K562 (cell line): ENCODE measurements around the gene SYT13. TPM values are rescaled to one million over a fixed set of nuclear protein-coding genes. Genes with fewer than 3 reads are reported as not detected.

Experiments
- ATAC-seq: fragments of 200-7000 bp; cut with Tn5 transposase; 3 replicates; pipeline ENCODE4 v1.9.1; 2020; ENCODE audit warnings: moderate library complexity
- BruUV-seq: library from RNA; stranded (reverse); fragments of 400-500 nt; replicated peaks from 2 replicates; lab custom pipeline; 2021; lab: Mats Ljungman, UMichigan
- CTCF ChIA-PET: fragments of 300-600 bp; formaldehyde crosslinking; extraction: SDS; loops from one replicate; lab custom pipeline; 2021; ENCODE audit warnings: low intra/inter-chr PET ratio; lab: Yijun Ruan, JAX
- POLR2A ChIA-PET: fragments of 300-600, 350-650 bp; sonication (Branson Sonifier 250); formaldehyde crosslinking; extraction: SDS; loops from one replicate; lab custom pipeline; 2021; ENCODE audit warnings: antibody characterized with exemption, inconsistent platforms; lab: Yijun Ruan, JAX
- DNase-seq, 4 experiments: peaks; one replicate each; pipeline versions ENCODE4 v3.0.0 to v3.0.0-alpha.2; 2011 to 2018; ENCODE audit warnings: low spot score in 3 of 4, mixed read lengths in 3 of 4; ENCODE audit errors: extremely low read depth in 1 of 4
- FAIRE-seq: peaks from 2 replicates; lab custom pipeline; 2011; peaks lifted over from hg19 to GRCh38; lab: Jason Lieb, UNC
- H2AFZ ChIP-seq: 2 replicates; pipeline ENCODE4 v1.6.0; 2011; ENCODE audit warnings: low read depth, low read length, control low read depth, inconsistent platforms
- H3K27ac ChIP-seq: fragments of 200-600 bp; 3 replicates; pipeline ENCODE4 v1.8.0; 2011; ENCODE audit warnings: low read depth, mild to moderate bottlenecking, control low read depth, inconsistent platforms, low read length, moderate library complexity, mixed read lengths; ENCODE audit errors: extremely low read depth
- H3K27me3 ChIP-seq, 2 experiments: fragments of 300-600 bp in 1 of 2; 2 replicates in 1 of 2; 3 replicates in 1 of 2; pipeline versions ENCODE4 v1.6.0 to v1.8.0; 2011; ENCODE audit warnings: inconsistent platforms in 2 of 2, low read length in 2 of 2, mild to moderate bottlenecking in 1 of 2, mixed read lengths in 1 of 2, moderate library complexity in 1 of 2; ENCODE audit not compliant: control insufficient read depth in 2 of 2, insufficient read depth in 2 of 2
- H3K36me3 ChIP-seq: fragments of 300-600 bp; 3 replicates; pipeline ENCODE4 v1.8.0; 2011; ENCODE audit warnings: mild to moderate bottlenecking, low read length, inconsistent platforms; ENCODE audit not compliant: control insufficient read depth, insufficient read depth
- H3K4me1 ChIP-seq, 2 experiments: fragments of 200-600 bp in 1 of 2; replicated peaks in 1 of 2; 2 replicates in 1 of 2; 3 replicates in 1 of 2; pipeline versions ENCODE4 v1.5.1 to v1.8.0; 2011; ENCODE audit warnings: inconsistent platforms in 2 of 2, low read length in 2 of 2, mild to moderate bottlenecking in 1 of 2, mixed read lengths in 1 of 2, moderate library complexity in 1 of 2; ENCODE audit not compliant: control insufficient read depth in 2 of 2, insufficient read depth in 2 of 2
- H3K4me2 ChIP-seq: 2 replicates; pipeline ENCODE4 v1.6.1; 2011; ENCODE audit warnings: low read length, control low read depth, inconsistent platforms, mixed read lengths; ENCODE audit not compliant: insufficient read depth
- H3K4me3 ChIP-seq: fragments of 200-600 bp; sonication (generic), shearing (Covaris generic); 2 replicates; pipeline ENCODE4 v1.5.1; 2016; ENCODE audit warnings: control low read depth, inconsistent platforms
- H3K79me2 ChIP-seq: fragments of 200-600 bp; 3 replicates; pipeline ENCODE4 v1.8.0; 2011; ENCODE audit warnings: low read length, inconsistent platforms; ENCODE audit not compliant: control insufficient read depth, insufficient read depth
- H3K9ac ChIP-seq, 2 experiments: 2 replicates each; pipeline versions ENCODE4 v1.6.0 to v1.6.1; 2011; ENCODE audit warnings: low read depth in 2 of 2, low read length in 2 of 2, control low read depth in 1 of 2, inconsistent platforms in 1 of 2, mild to moderate bottlenecking in 1 of 2, mixed read lengths in 1 of 2; ENCODE audit not compliant: insufficient read depth in 1 of 2
- H3K9me1 ChIP-seq: one replicate; pipeline ENCODE4 v1.6.0; 2011; ENCODE audit warnings: inconsistent platforms, mild to moderate bottlenecking, low read length, moderate library complexity; ENCODE audit not compliant: control insufficient read depth, insufficient read depth
- H3K9me3 ChIP-seq: replicated peaks from 2 replicates; pipeline ENCODE4 v1.5.1; 2011; ENCODE audit warnings: low read depth, low read length, inconsistent platforms; ENCODE audit not compliant: control insufficient read depth, insufficient read depth
- H4K20me1 ChIP-seq: replicated peaks from 2 replicates; pipeline ENCODE4 v1.6.1; 2011; ENCODE audit warnings: low read length, inconsistent platforms, mixed read lengths; ENCODE audit not compliant: control insufficient read depth, insufficient read depth
- IRF1 ChIP-seq: sonication (generic); formaldehyde crosslinking; IDR thresholded peaks from 2 replicates; pipeline ENCODE4 v1.8.0; 2022; ENCODE audit warnings: missing genetic modification reagents, mild to moderate bottlenecking, borderline replicate concordance
- NFXL1 ChIP-seq: fragments of 450-650 bp; formaldehyde crosslinking; IDR thresholded peaks from 2 replicates; pipeline ENCODE4 v1.4.0; 2021; ENCODE audit warnings: mild to moderate bottlenecking
- XRCC3 ChIP-seq: fragments of 450-650 bp; IDR thresholded peaks from 2 replicates; pipeline ENCODE4 v1.6.1; 2017; ENCODE audit warnings: mild to moderate bottlenecking, moderate library complexity
- WGBS: fragments of 100-300 bp; shearing (Covaris generic); methylation state at CpG from one replicate; pipeline ENCODE4 v1.1.6; 2016; ENCODE audit warnings: low coverage, mixed read lengths; ENCODE audit not compliant: insufficient coverage; ENCODE audit errors: missing lambda C conversion rate; 5-methylcytosine and 5-hydroxymethylcytosine counted together
- in situ Hi-C: fragments of 300-500 bp; cut with MboI; formaldehyde crosslinking; loops from 4 replicates; pipeline ENCODE4 v1.15.0; 2018; ENCODE audit warnings: inconsistent platforms, mixed read lengths
- intact Hi-C: fragments of 100-400 bp; cut with micrococcal nuclease; formaldehyde crosslinking; loops from 2 replicates; pipeline ENCODE4 v1.14.2; 2022
- polyA plus RNA-seq, 8 experiments: library from polyadenylated mRNA; depleted of rRNA in 4 of 8; stranded (reverse) in 5 of 8; unstranded in 3 of 8; fragments of >200 nt; fragmentation: Nextera tagmentation in 2 of 8; fragmentation: Illumina TruSeq in 1 of 8; extraction: Ambion mirVana in 2 of 8; extraction: Trizol in 1 of 8; gene quantifications; 2 replicates each; pipeline versions ENCODE4 v1.2.1 to v1.2.3, GENCODE V29; 2011 to 2014; ENCODE audit warnings: inconsistent platforms in 1 of 8, missing spikeins in 1 of 8
- total RNA-seq, 7 experiments: library from RNA; depleted of rRNA in 6 of 7; stranded (reverse); fragments of >200 nt in 6 of 7; fragmentation: Illumina TruSeq in 2 of 7; extraction: Trizol in 2 of 7; gene quantifications; 2 replicates each; pipeline versions ENCODE4 v1.2.1 to v1.2.3, GENCODE V29; 2011 to 2021; ENCODE audit warnings: low replicate concordance in 1 of 7

Gene SYT13
- total and polyA plus RNA-seq, 9 of the 15 experiments (the other 6 are each of a cell fraction or from before 2014, with no cell fraction given): under 0.01 to 0.13 (median 0.08) TPM; not detected in 2

DNA sequence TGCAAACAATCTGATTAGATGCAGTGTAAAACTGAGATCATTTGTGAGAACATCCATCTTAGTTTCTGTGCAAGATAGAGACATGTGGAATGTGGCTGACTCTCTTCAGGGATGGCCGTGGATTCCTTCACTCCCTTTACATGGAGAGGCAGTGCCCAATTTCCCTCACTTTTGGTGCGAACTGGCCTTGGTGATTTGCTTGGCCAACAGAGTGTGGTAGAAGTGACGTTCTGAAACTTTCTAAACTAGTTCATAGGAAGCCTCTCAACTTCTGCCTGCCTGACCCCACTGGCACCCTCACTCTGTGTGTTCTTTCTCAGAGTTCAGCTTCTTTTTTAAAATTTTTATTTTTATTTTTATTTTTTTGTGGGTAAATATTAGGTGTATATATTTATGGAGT is 9.9 kb upstream of the SYT13 start (continued):
- TF ChIP-seq NFXL1 (CRISPR knock-in tag): no peak

DNA sequence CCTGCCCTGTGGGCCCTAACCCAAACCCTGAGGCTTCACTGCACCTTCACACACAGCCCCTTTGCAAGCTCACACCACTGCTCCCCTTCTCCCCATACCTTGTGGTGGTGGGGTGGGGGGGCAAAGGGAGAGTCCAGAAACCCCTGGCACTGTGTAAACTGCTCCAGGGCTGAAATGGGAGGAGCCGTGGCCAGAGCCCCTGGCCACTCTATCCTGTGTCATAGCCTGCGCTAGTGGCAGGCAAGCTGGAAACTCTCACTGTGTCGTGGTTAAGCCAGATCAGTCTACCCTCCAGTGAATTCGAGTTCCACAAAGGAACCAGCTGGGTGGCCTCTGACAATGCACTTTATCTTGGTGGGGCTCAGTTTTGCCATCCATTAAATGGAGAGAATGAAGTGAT is 8.4 kb upstream of the SYT13 start:
- H4K20me1 ChIP-seq: no peaks in the 10 kb centered on the region; the same call in 1 of the 2 replicates
- in situ Hi-C loops: loop anchor here (25.0 kb wide), 1 partner anchor 182 kb away; no protein-coding TSS in a partner anchor
- ChIA-PET POLR2A (no interaction called here), CTCF (interaction anchor here (2.2 kb wide), 1 partner anchor 184 kb away, joined by 17 read pairs; no protein-coding TSS in a partner anchor)
- BruUV-seq: no TSS peak
- no peak overlapping the region for H3K4me3 ChIP-seq
- ATAC-seq (no peak), DNase-seq (no peak), FAIRE-seq (no peak)
- H3K36me3 ChIP-seq: no peaks in the 10 kb centered on the region
- 8% methylated on average over 4 of the region's 4 CpGs for WGBS
- intact Hi-C loops: loop anchor here (10.0 kb wide), 1 partner anchor 360 kb away; no protein-coding TSS in a partner anchor
- no peak overlapping the region for H2AFZ ChIP-seq
- TF ChIP-seq XRCC3: no peak
- TF ChIP-seq IRF1 (CRISPR knock-in tag): no peak
- H3K27me3 ChIP-seq: no peaks in the 10 kb centered on the region; a peak in 1 of 5 replicates
- H3K9ac ChIP-seq: no peak overlapping the region
- no peaks in the 10 kb centered on the region for H3K79me2 ChIP-seq
- no peaks in the 10 kb centered on the region for H3K4me1 ChIP-seq
- H3K4me2 ChIP-seq: no peak overlapping the region
- no peak overlapping the region for H3K27ac ChIP-seq
- H3K9me1 ChIP-seq: no peaks in the 10 kb centered on the region
- no peaks in the 10 kb centered on the region for H3K9me3 ChIP-seq
